Endothelial cell of umbilical vein (primary cell): ENCODE results near the gene CTIF. TPM values are rescaled to one million over a fixed set of nuclear protein-coding genes. Genes with fewer than 3 reads are reported as not detected.

ENCODE experiments used
- BruUV-seq: library from RNA; stranded (reverse); fragments of 400-500 nt; replicated peaks from 2 replicates; lab custom pipeline; 2021; lab: Mats Ljungman, UMichigan
- CTCF ChIA-PET: fragments of 300-600, 350-600 bp; sonication (Branson Sonifier 250); formaldehyde crosslinking; loops from one replicate; lab custom pipeline; 2021; ENCODE audit warnings: antibody characterized with exemption, inconsistent platforms; lab: Charles Lee
- POLR2A ChIA-PET: fragments of 300-600, 350-600 bp; sonication (Branson Sonifier 250); formaldehyde crosslinking; loops from one replicate; lab custom pipeline; 2021; ENCODE audit warnings: antibody characterized with exemption, inconsistent platforms; lab: Charles Lee
- DNase-seq: peaks from one replicate; pipeline ENCODE4 v3.0.0-alpha.2; 2011; ENCODE audit warnings: low read depth, low spot score
- FAIRE-seq: peaks from 2 replicates; lab custom pipeline; 2011; peaks lifted over from hg19 to GRCh38; lab: Jason Lieb, UNC
- H2AFZ ChIP-seq: 2 replicates; pipeline ENCODE4 v1.6.0; 2012; ENCODE audit warnings: low read depth, low read length, control low read depth, inconsistent platforms
- H3K27ac ChIP-seq: 2 replicates; pipeline ENCODE4 v1.5.1; 2011; ENCODE audit warnings: low read depth, mild to moderate bottlenecking, control low read depth, low read length, moderate library complexity; ENCODE audit not compliant: insufficient read depth
- H3K27me3 ChIP-seq, 2 experiments: 2 replicates each; pipeline versions ENCODE4 v1.6.0 to v1.6.1; 2011; ENCODE audit warnings: low read length in 2 of 2, mixed read lengths in 1 of 2; ENCODE audit not compliant: control insufficient read depth in 2 of 2, insufficient read depth in 2 of 2
- H3K36me3 ChIP-seq, 2 experiments: 2 replicates in 1 of 2; 3 replicates in 1 of 2; pipeline ENCODE4 v1.5.1; 2011; ENCODE audit warnings: low read length in 2 of 2, mild to moderate bottlenecking in 1 of 2, moderate library complexity in 1 of 2; ENCODE audit not compliant: control insufficient read depth in 2 of 2, insufficient read depth in 2 of 2; ENCODE audit errors: extremely low read depth in 1 of 2
- H3K4me1 ChIP-seq: 3 replicates; pipeline ENCODE4 v1.5.1; 2011; ENCODE audit warnings: mild to moderate bottlenecking, low read length; ENCODE audit not compliant: control insufficient read depth, insufficient read depth; ENCODE audit errors: extremely low read depth
- H3K4me2 ChIP-seq: 2 replicates; pipeline ENCODE4 v1.6.1; 2011; ENCODE audit warnings: low read length, control low read depth, mixed read lengths; ENCODE audit not compliant: insufficient read depth
- H3K4me3 ChIP-seq, 3 experiments: fragments of 200-600 bp in 1 of 3; sonication (generic), shearing (Covaris generic) in 1 of 3; replicated peaks in 1 of 3; 2 replicates each; pipeline ENCODE4 v1.5.1; 2011 to 2016; ENCODE audit warnings: control low read depth in 3 of 3, low read length in 3 of 3, mild to moderate bottlenecking in 2 of 3, inconsistent platforms in 1 of 3, low read depth in 1 of 3, moderate library complexity in 1 of 3; ENCODE audit not compliant: insufficient read depth in 1 of 3
- H3K79me2 ChIP-seq: 2 replicates; pipeline ENCODE4 v1.6.0; 2012; ENCODE audit warnings: low read length, inconsistent platforms; ENCODE audit not compliant: control insufficient read depth, insufficient read depth
- H3K9ac ChIP-seq: replicated peaks from 2 replicates; pipeline ENCODE3; 2011; ENCODE audit warnings: low read length, control low read depth; ENCODE audit not compliant: insufficient read depth; ENCODE audit errors: extremely low read depth
- H3K9me1 ChIP-seq: replicated peaks from 3 replicates; pipeline ENCODE4 v1.6.0; 2011; ENCODE audit warnings: mild to moderate bottlenecking, low read length; ENCODE audit not compliant: control insufficient read depth, insufficient read depth; ENCODE audit errors: extremely low read depth
- H3K9me3 ChIP-seq: replicated peaks from 2 replicates; pipeline ENCODE4 v1.5.1; 2012; ENCODE audit warnings: low read length, inconsistent platforms; ENCODE audit not compliant: control insufficient read depth, insufficient read depth
- H4K20me1 ChIP-seq: replicated peaks from 2 replicates; pipeline ENCODE3; 2011; ENCODE audit warnings: mild to moderate bottlenecking, low read length; ENCODE audit not compliant: control insufficient read depth, insufficient read depth; ENCODE audit errors: extremely low read depth
- EZH2 ChIP-seq: IDR thresholded peaks from 2 replicates; pipeline ENCODE4 v1.6.1; 2012; ENCODE audit warnings: borderline replicate concordance, low read depth, mild to moderate bottlenecking, moderate library complexity, low read length, inconsistent platforms; ENCODE audit not compliant: severe bottlenecking
- FOS ChIP-seq: IDR thresholded peaks from 2 replicates; pipeline ENCODE4 v1.6.1; 2011; ENCODE audit warnings: mild to moderate bottlenecking, low read length, moderate library complexity, borderline replicate concordance; ENCODE audit not compliant: insufficient read depth
- GATA2 ChIP-seq: IDR thresholded peaks from 2 replicates; pipeline ENCODE4 v1.7.0; 2011; ENCODE audit warnings: low read depth, mild to moderate bottlenecking, moderate library complexity, mixed read lengths, low read length; ENCODE audit not compliant: insufficient read length, insufficient read depth
- JUN ChIP-seq: IDR thresholded peaks from 2 replicates; pipeline ENCODE4 v1.6.1; 2011; ENCODE audit warnings: borderline replicate concordance, low read depth; ENCODE audit not compliant: insufficient read length, insufficient read depth
- MAX ChIP-seq: IDR thresholded peaks from 2 replicates; pipeline ENCODE4 v1.6.1; 2011; ENCODE audit not compliant: insufficient read depth, insufficient read length
- MYC ChIP-seq: IDR thresholded peaks from one replicate; pipeline ENCODE4 v1.6.1; 2011; ENCODE audit warnings: mild to moderate bottlenecking, low read depth, low read length
- POLR2A ChIP-seq: IDR thresholded peaks from 2 replicates; pipeline ENCODE4 v1.6.1; 2012; ENCODE audit warnings: low read depth, mild to moderate bottlenecking, control low read depth, low read length
- POLR2AphosphoS5 ChIP-seq: IDR thresholded peaks from 2 replicates; pipeline ENCODE4 v1.6.1; 2012; ENCODE audit warnings: low read depth, mild to moderate bottlenecking, control low read depth, low read length, moderate library complexity; ENCODE audit not compliant: insufficient read depth
- dilution Hi-C: fragments of 300-500 bp; cut with MboI; formaldehyde crosslinking; loops from one replicate; pipeline ENCODE4 v1.15.0; 2019; ENCODE audit warnings: low sequenced_read_pairs; ENCODE audit not compliant: extremely low pct_ligation_motif_present
- intact Hi-C: fragments of 100-400 bp; cut with micrococcal nuclease; formaldehyde crosslinking; loops from one replicate; pipeline ENCODE4 v1.10.0; 2022
- polyA plus RNA-seq, 4 experiments: library from polyadenylated mRNA; depleted of rRNA in 3 of 4; stranded (reverse) in 3 of 4; unstranded in 1 of 4; fragments of >200 nt; gene quantifications; 2 replicates each; pipeline versions ENCODE4 v1.2.1 to v1.2.3, GENCODE V29; 2011 to 2012; ENCODE audit warnings: missing spikeins in 1 of 4
- total RNA-seq: library from RNA; stranded (reverse); gene quantifications from 2 replicates; pipeline ENCODE4 v1.2.3, GENCODE V29; 2021
- TF ChIP-seq, protein P1 (sequence below), 2 donors: IDR thresholded peaks; 1 replicate in 1 of 2; 2 replicates in 1 of 2; pipeline ENCODE4 v1.5.1; 2011; ENCODE audit warnings: low read length in 2 of 2, mild to moderate bottlenecking in 2 of 2, moderate library complexity in 2 of 2, control low read depth in 1 of 2, inconsistent platforms in 1 of 2, low read depth in 1 of 2; ENCODE audit not compliant: insufficient read depth in 1 of 2; ENCODE audit errors: extremely low read depth in 1 of 2

CTIF gene
- total and polyA plus RNA-seq, 2 donors (not counting 3 experiments of a cell fraction or from before 2014, with no cell fraction given) = 20.9 to 57.7 TPM

DNA sequence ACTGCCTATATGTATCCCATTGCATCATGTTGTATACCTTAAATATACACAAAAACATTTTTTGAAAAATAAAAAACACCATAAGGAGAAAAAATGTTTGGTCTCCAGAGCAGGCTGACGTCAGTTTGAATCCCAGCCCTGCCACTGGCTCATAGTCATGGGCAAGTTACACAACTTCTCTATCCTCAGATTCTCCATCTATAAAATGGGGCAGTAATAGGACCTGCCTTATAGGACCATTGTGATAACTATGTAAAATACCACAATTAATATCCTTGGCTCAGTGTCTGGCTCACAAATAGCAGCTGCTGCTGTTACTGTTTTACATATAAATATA lies 276.3 kb downstream of the CTIF start:
- Histone ChIP-seq H3K79me2 (no peaks in the 10 kb centered on the region), H3K9me3 (no peaks in the 10 kb centered on the region), H3K4me2 (no peak overlapping the region), H3K27ac (no peak overlapping the region), H4K20me1 (no peaks in the 10 kb centered on the region), H3K27me3 (no peaks in the 10 kb centered on the region), H3K4me3 (no peak overlapping the region), H2AFZ (no peak overlapping the region), H3K36me3 (peaks cover 0 to 3% of the 10 kb centered on the region in 2 experiments), H3K9ac (no peak overlapping the region), H3K4me1 (no peaks in the 10 kb centered on the region), H3K9me1 (no peaks in the 10 kb centered on the region)
- DNase-seq = no peak
- no peak for FAIRE-seq
- BruUV-seq = no TSS peak
- dilution Hi-C loops (no loop called here), intact Hi-C loops (no loop called here)
- ChIA-PET CTCF (no interaction called here), POLR2A (no interaction called here)
- no peak for TF ChIP-seq POLR2A
- no peak for TF ChIP-seq MAX
- TF ChIP-seq, protein P1, sequence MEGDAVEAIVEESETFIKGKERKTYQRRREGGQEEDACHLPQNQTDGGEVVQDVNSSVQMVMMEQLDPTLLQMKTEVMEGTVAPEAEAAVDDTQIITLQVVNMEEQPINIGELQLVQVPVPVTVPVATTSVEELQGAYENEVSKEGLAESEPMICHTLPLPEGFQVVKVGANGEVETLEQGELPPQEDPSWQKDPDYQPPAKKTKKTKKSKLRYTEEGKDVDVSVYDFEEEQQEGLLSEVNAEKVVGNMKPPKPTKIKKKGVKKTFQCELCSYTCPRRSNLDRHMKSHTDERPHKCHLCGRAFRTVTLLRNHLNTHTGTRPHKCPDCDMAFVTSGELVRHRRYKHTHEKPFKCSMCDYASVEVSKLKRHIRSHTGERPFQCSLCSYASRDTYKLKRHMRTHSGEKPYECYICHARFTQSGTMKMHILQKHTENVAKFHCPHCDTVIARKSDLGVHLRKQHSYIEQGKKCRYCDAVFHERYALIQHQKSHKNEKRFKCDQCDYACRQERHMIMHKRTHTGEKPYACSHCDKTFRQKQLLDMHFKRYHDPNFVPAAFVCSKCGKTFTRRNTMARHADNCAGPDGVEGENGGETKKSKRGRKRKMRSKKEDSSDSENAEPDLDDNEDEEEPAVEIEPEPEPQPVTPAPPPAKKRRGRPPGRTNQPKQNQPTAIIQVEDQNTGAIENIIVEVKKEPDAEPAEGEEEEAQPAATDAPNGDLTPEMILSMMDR (IDR thresholded peaks at IDR 0.05; ENCODE audit: extremely low read depth in 1 of 2, insufficient read depth in 1 of 2, low read depth in 1 of 2, low read length in 2 of 2) = no peak
- TF ChIP-seq MYC = no peak
- no peak for TF ChIP-seq EZH2
- no peak for TF ChIP-seq GATA2
- TF ChIP-seq POLR2AphosphoS5 = no peak
- no peak for TF ChIP-seq JUN
- TF ChIP-seq FOS = no peak
